Spleen (tissue), 7 donors: ENCODE results near the gene NACA.

Source experiments
- CTCF ChIP-seq, 11 experiments: fragments of 200-600 bp in 7 of 11; fragments of 450-650 bp in 4 of 11; sonication (generic) in 4 of 11; IDR thresholded peaks in 8 of 11; conservative IDR thresholded peaks in 3 of 11; 1 replicate in 7 of 11; 2 replicates in 4 of 11; pipeline versions ENCODE4 v1.4.0 to v1.8.0; 2016 to 2021; ENCODE audit warnings: antibody characterized with exemption in 11 of 11, inconsistent platforms in 4 of 11, mild to moderate bottlenecking in 1 of 11
- POLR2A ChIP-seq, 3 donors: fragments of 450-650 bp; IDR thresholded peaks; one replicate each; pipeline ENCODE4 v1.5.1; 2017; ENCODE audit warnings: antibody characterized with exemption in 3 of 3, mild to moderate bottlenecking in 1 of 3
- POLR2AphosphoS5 ChIP-seq, 3 donors: sonication (generic); formaldehyde crosslinking; IDR thresholded peaks; one replicate each; pipeline ENCODE4 v1.5.1; 2017; ENCODE audit warnings: antibody characterized with exemption in 3 of 3
- donor health status: DM: no; HTN: no; CAD: no; lungs with moderate emphysema.
- donor health status: DM: no; HTN: no; CAD: no.
- donor health status: DM: no; HTN: no; CAD: no.

DNA sequence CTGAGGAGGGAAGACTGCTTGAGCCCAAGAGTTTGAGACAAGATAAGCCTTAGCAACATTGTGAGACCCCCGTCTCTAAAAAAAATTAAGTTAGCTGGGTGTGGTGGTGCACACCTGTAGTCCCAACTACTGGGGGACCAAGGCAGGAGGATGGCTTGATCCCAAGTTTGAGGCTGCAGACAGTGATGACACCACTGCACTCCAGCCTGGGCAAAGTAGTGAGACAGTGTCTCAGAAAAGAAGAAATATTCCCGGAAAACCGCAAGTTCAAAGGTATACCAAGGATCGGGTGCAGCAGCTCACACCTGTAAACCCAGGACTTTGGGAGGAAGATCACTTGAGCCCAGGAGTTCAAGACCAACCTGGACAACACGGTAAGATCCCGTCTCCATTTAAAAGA lies 42.8 kb downstream of the NACA start:
- no peak for TF ChIP-seq POLR2A (IDR thresholded peaks at IDR 0.05)
- TF ChIP-seq CTCF (IDR thresholded peaks at IDR 0.05 in 8 of 11, conservative IDR thresholded peaks at IDR 0.05 in 3 of 11): no peak
- no peak for TF ChIP-seq POLR2AphosphoS5 (IDR thresholded peaks at IDR 0.05)
